Vagina (tissue), 2 donors: ENCODE results near the gene TMCO6. TPM values are rescaled to one million over a fixed set of nuclear protein-coding genes. Genes with fewer than 3 reads are reported as not detected.
"Not testable (repeated sequence)": the region's sequence is repeated elsewhere in the genome, so short reads cannot be mapped to it uniquely, and the experiment has no call there.

ENCODE experiments used
- DNase-seq, 2 donors: peaks; one replicate each; pipeline ENCODE4 v3.0.0-alpha.2; 2017; ENCODE audit errors: extremely low spot score in 2 of 2
- H3K27ac ChIP-seq: fragments of 200-600 bp; sonication (generic); one replicate; pipeline ENCODE4 v1.5.1; 2019
- H3K27me3 ChIP-seq: fragments of 200-600 bp; sonication (generic); one replicate; pipeline ENCODE4 v1.5.1; 2019
- H3K36me3 ChIP-seq, 2 donors: fragments of 200-600 bp; sonication (generic); one replicate each; pipeline ENCODE4 v1.5.1; 2017 to 2019
- H3K4me1 ChIP-seq: fragments of 200-600 bp; sonication (generic); one replicate; pipeline ENCODE4 v1.5.1; 2019
- H3K4me3 ChIP-seq, 2 donors: fragments of 200-600 bp; sonication (generic); 1 replicate in 1 of 2; 2 replicates in 1 of 2; pipeline ENCODE4 v1.5.1; 2016 to 2019
- H3K9me3 ChIP-seq: fragments of 200-600 bp; sonication (generic); one replicate; pipeline ENCODE4 v1.5.1; 2019
- POLR2A ChIP-seq, 2 donors: fragments of 450-650 bp; IDR thresholded peaks; one replicate each; pipeline ENCODE4 v1.6.1; 2017; ENCODE audit warnings: antibody characterized with exemption in 2 of 2, mild to moderate bottlenecking in 2 of 2, moderate library complexity in 2 of 2
- POLR2AphosphoS5 ChIP-seq, 2 donors: sonication (generic); formaldehyde crosslinking; IDR thresholded peaks; one replicate each; pipeline ENCODE4 v1.9.0; 2017; ENCODE audit warnings: antibody characterized with exemption in 2 of 2, mild to moderate bottlenecking in 2 of 2, low read depth in 1 of 2; ENCODE audit not compliant: insufficient read depth in 1 of 2
- intact Hi-C: fragments of 100-400 bp; cut with DNase I; formaldehyde crosslinking; loops from one replicate; pipeline ENCODE4 v1.15.1; 2023
- total RNA-seq: library from RNA; depleted of rRNA; stranded (reverse); fragments of >200 nt; gene quantifications from one replicate; pipeline ENCODE4 v1.2.3, GENCODE V29; 2016
- TF ChIP-seq, protein P1 (sequence below), 3 experiments: fragments of 450-650 bp in 2 of 3; fragments of 200-600 bp in 1 of 3; sonication (generic) in 1 of 3; IDR thresholded peaks; one replicate each; pipeline ENCODE4 v1.5.1; 2017 to 2019; ENCODE audit warnings: antibody characterized with exemption in 3 of 3, mild to moderate bottlenecking in 2 of 3, moderate library complexity in 2 of 3

The TMCO6 gene
- total RNA-seq, result 16.5 TPM

DNA sequence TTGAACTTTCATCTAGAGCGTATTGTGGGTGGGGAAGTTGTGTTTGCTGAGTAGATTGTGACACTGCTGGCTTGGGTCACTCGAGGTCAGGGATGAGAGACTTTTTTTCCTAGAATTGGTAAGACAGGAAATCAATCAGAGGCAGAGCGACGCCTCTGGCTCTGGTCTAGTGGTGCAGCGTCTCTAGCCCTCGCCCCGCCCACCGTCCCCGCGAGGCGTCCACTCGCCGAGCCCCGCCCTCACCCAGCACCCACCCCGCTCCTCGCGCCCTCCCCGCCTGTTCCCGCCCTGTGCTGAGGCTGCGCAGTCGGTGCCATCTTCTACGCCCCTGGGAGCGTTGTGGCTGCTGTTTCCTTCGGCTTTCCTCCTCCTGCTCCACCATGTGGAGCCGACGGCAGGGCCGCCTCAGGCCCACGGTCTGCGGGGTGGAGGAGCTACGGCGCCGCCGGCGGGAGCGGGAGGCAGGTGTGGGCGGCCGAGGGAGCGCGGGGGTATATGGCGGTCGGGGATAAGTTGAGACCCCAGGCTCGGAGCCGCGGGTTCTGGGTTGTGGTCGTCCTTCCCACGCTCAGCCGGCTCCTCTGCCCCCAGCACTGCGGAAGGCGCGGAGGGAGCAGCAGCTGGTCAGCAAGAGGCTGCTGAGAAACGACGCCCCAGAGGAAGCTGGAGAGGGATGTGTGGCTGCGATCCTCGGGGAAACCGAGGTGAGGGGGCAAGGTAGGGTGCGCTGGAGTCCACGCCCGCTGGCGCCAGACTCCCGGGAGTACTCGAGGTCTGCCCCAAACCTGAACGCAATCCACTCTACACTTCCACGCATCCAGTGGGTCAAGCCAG is at the start of gene TMCO6:
TSS of gene TMCO6 (plus strand) at position 304 of the 834 bp plus-strand sequence. CDS start at position 381, 77 bp downstream.
- H3K4me3 ChIP-seq, result peak within 1 kb of the TSS; percentile 62 to 85
- peaks cover 0 to 10% of the 10 kb centered on the region in 2 donors for H3K36me3 ChIP-seq
- TF ChIP-seq, protein P1, sequence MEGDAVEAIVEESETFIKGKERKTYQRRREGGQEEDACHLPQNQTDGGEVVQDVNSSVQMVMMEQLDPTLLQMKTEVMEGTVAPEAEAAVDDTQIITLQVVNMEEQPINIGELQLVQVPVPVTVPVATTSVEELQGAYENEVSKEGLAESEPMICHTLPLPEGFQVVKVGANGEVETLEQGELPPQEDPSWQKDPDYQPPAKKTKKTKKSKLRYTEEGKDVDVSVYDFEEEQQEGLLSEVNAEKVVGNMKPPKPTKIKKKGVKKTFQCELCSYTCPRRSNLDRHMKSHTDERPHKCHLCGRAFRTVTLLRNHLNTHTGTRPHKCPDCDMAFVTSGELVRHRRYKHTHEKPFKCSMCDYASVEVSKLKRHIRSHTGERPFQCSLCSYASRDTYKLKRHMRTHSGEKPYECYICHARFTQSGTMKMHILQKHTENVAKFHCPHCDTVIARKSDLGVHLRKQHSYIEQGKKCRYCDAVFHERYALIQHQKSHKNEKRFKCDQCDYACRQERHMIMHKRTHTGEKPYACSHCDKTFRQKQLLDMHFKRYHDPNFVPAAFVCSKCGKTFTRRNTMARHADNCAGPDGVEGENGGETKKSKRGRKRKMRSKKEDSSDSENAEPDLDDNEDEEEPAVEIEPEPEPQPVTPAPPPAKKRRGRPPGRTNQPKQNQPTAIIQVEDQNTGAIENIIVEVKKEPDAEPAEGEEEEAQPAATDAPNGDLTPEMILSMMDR (IDR thresholded peaks at IDR 0.05), result peak in 2 of 3 experiments; percentile 21 to 33
- peak in 1 of 2 donors; percentile 36 for TF ChIP-seq POLR2A (IDR thresholded peaks at IDR 0.05)
- TF ChIP-seq POLR2AphosphoS5 (IDR thresholded peaks at IDR 0.05; ENCODE audit: insufficient read depth in 1 of 2, low read depth in 1 of 2), result peak; percentile 80 to 92
- H3K9me3 ChIP-seq, result no peaks in the 10 kb centered on the region
- peaks cover 26% of the 10 kb centered on the region for H3K4me1 ChIP-seq
- intact Hi-C loops, result loop anchor here (10.0 kb wide), 1 partner anchor 75 kb away; the partner anchor contains the start of genes APBB3 and SLC35A4
- no peaks in the 10 kb centered on the region for H3K27me3 ChIP-seq
- peak in 1 of 2 donors; percentile 94 for DNase-seq
- peak within 1 kb of the TSS; percentile 88 for H3K27ac ChIP-seq

- H3K9me3 ChIP-seq, result no peaks in the 10 kb centered on the region
- no peak overlapping the region for H3K4me3 ChIP-seq
- no peaks in the 10 kb centered on the region for H3K36me3 ChIP-seq
- intact Hi-C loops, result no loop called here
- no peaks in the 10 kb centered on the region for H3K27me3 ChIP-seq
- H3K27ac ChIP-seq, result no peak overlapping the region
- H3K4me1 ChIP-seq, result no peaks in the 10 kb centered on the region
- TF ChIP-seq, protein P1 (IDR thresholded peaks at IDR 0.05), result no peak
- TF ChIP-seq POLR2AphosphoS5 (IDR thresholded peaks at IDR 0.05; ENCODE audit: insufficient read depth in 1 of 2, low read depth in 1 of 2) (no peak), POLR2A (IDR thresholded peaks at IDR 0.05) (no peak)
- no peak for DNase-seq
These were observed 48.4 kb upstream of the TMCO6 start for GRCh38 chr5:140590861-140591260.

GRCh38 chr5:140591747-140592372 is 47.4 kb upstream of the TMCO6 start:
- intact Hi-C loops, result no loop called here

DNA sequence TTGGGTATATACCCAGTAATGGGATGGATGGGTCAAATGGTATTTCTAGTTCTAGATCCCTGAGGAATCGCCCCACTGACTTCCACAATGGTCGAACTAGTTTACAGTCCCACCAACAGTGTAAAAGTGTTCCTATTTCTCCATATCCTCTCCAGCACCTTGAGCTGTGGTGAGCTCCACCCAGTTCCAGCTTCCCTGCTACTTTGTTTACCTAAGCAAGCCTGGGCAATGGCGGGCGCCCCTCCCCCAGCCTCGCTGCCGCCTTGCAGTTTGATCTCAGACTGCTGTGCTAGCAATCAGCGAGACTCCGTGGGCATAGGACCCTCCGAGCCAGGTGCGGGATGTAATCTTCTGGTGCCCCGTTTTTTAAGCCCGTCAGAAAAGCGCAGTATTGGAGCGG is 46.2 kb upstream of the TMCO6 start:
- H3K4me3 ChIP-seq, H3K9me3 ChIP-seq, H3K36me3 ChIP-seq, DNase-seq, H3K27me3 ChIP-seq, intact Hi-C loops, H3K4me1 ChIP-seq, H3K27ac ChIP-seq: not testable (repeated sequence)

More at GRCh38 chr5:140591747-140592372, 47.4 kb upstream of the TMCO6 start:
- H3K4me1 ChIP-seq, result no peaks in the 10 kb centered on the region
- H3K27me3 ChIP-seq, result no peaks in the 10 kb centered on the region
- TF ChIP-seq POLR2A (IDR thresholded peaks at IDR 0.05) (no peak), POLR2AphosphoS5 (IDR thresholded peaks at IDR 0.05; ENCODE audit: insufficient read depth in 1 of 2, low read depth in 1 of 2) (no peak)
- TF ChIP-seq, protein P1 (IDR thresholded peaks at IDR 0.05), result no peak
- no peaks in the 10 kb centered on the region for H3K36me3 ChIP-seq
- no peak overlapping the region for H3K4me3 ChIP-seq
- no peak for DNase-seq
- H3K9me3 ChIP-seq, result no peaks in the 10 kb centered on the region
- no peak overlapping the region for H3K27ac ChIP-seq

DNA sequence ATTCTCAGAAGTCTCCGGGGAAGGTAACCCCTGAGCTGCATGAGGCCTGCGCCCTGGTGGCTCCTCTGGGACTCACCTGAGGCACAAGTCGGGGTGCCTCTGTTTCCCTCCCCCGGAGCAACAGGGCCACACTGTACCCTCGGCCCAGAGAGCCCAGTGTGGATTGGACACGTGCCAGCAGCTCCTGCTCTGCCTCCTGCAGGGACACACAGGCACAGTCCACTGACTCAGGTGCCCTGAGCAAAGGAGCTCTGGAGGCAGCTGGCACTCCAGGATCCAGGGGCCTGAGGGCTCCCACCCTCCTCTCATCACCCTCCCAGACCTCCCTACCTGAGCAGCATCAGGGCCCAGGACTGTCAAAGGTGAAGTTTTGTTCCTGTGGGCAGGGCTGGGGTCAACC is 45.1 kb upstream of the TMCO6 start:
- Histone ChIP-seq H3K36me3 (no peaks in the 10 kb centered on the region), H3K27ac (no peak overlapping the region), H3K4me1 (no peaks in the 10 kb centered on the region), H3K9me3 (no peaks in the 10 kb centered on the region), H3K4me3 (no peak overlapping the region), H3K27me3 (no peaks in the 10 kb centered on the region)
- TF ChIP-seq POLR2AphosphoS5 (IDR thresholded peaks at IDR 0.05; ENCODE audit: insufficient read depth in 1 of 2, low read depth in 1 of 2) (no peak), POLR2A (IDR thresholded peaks at IDR 0.05) (no peak)
- TF ChIP-seq, protein P1 (IDR thresholded peaks at IDR 0.05), result no peak
- intact Hi-C loops, result no loop called here
- DNase-seq, result no peak
